GM12878 (cell line): ENCODE results near the gene ELFN2. TPM values are rescaled to one million over a fixed set of nuclear protein-coding genes. Genes with fewer than 3 reads are reported as not detected.

ENCODE experiments used
- ATAC-seq: fragments of 200-7000 bp; cut with Tn5 transposase; 3 replicates; pipeline ENCODE4 v1.9.1; 2020; ENCODE audit warnings: mild to moderate bottlenecking, moderate library complexity
- BruUV-seq: library from RNA; stranded (reverse); fragments of 400-500 nt; replicated peaks from 2 replicates; lab custom pipeline; 2021; lab: Mats Ljungman, UMichigan
- CTCF ChIA-PET: fragments of 300-600 bp; sonication (Branson Sonifier 250); formaldehyde crosslinking; extraction: SDS; loops from one replicate; lab custom pipeline; 2021; ENCODE audit warnings: inconsistent platforms; lab: Yijun Ruan, JAX
- POLR2A ChIA-PET: fragments of 350-600 bp; formaldehyde crosslinking; extraction: SDS; loops from one replicate; lab custom pipeline; 2021; ENCODE audit warnings: inconsistent platforms; lab: Charles Lee
- RAD21 ChIA-PET: fragments of 300-600 bp; sonication (Branson Sonifier 250); formaldehyde crosslinking; loops from one replicate; lab custom pipeline; 2023; ENCODE audit warnings: antibody characterized with exemption; ENCODE audit not compliant: unreplicated experiment; lab: Charles Lee
- SMC1A ChIA-PET: fragments of 300-600 bp; sonication (Branson Sonifier 250); formaldehyde crosslinking; loops from one replicate; lab custom pipeline; 2023; ENCODE audit not compliant: unreplicated experiment, uncharacterized antibody; lab: Charles Lee
- DNase-seq: peaks from one replicate; pipeline ENCODE4 v3.0.0-alpha.2; 2011; ENCODE audit warnings: low read depth, low spot score
- FAIRE-seq: peaks from 3 replicates; lab custom pipeline; 2011; peaks lifted over from hg19 to GRCh38; lab: Jason Lieb, UNC
- H2AFZ ChIP-seq: 2 replicates; pipeline ENCODE4 v1.6.0; 2011; ENCODE audit warnings: low read depth, low read length, control low read depth; ENCODE audit not compliant: control insufficient read depth
- H3K27ac ChIP-seq: 2 replicates; pipeline ENCODE4 v1.5.1; 2011; ENCODE audit warnings: control low read depth; ENCODE audit not compliant: control insufficient read depth, insufficient read depth
- H3K27me3 ChIP-seq, 2 experiments: replicated peaks in 1 of 2; 2 replicates each; pipeline versions ENCODE4 v1.6.0 to v1.6.1; 2011; ENCODE audit warnings: low read length in 1 of 2; ENCODE audit not compliant: control insufficient read depth in 2 of 2, insufficient read depth in 2 of 2
- H3K36me3 ChIP-seq, 2 experiments: 2 replicates each; pipeline ENCODE4 v1.5.1; 2011; ENCODE audit warnings: low read length in 1 of 2; ENCODE audit not compliant: control insufficient read depth in 2 of 2, insufficient read depth in 2 of 2
- H3K4me1 ChIP-seq: 2 replicates; pipeline ENCODE4 v1.6.1; 2011; ENCODE audit warnings: mild to moderate bottlenecking, low read length, moderate library complexity, mixed read lengths; ENCODE audit not compliant: control insufficient read depth, insufficient read depth
- H3K4me2 ChIP-seq: 2 replicates; pipeline ENCODE4 v1.6.0; 2011; ENCODE audit warnings: control low read depth; ENCODE audit not compliant: control insufficient read depth, insufficient read depth
- H3K4me3 ChIP-seq: fragments of 200-600 bp; sonication (generic); 2 replicates; pipeline ENCODE4 v1.5.1; 2016
- H3K79me2 ChIP-seq: 2 replicates; pipeline ENCODE4 v1.6.0; 2011; ENCODE audit warnings: low read length; ENCODE audit not compliant: control insufficient read depth, insufficient read depth
- H3K9ac ChIP-seq: 2 replicates; pipeline ENCODE4 v1.8.0; 2011; ENCODE audit warnings: low read length, control low read depth, mixed read lengths; ENCODE audit not compliant: control insufficient read depth, insufficient read depth
- H3K9me3 ChIP-seq: replicated peaks from 3 replicates; pipeline ENCODE4 v1.5.1; 2011; ENCODE audit warnings: mild to moderate bottlenecking, low read length; ENCODE audit not compliant: control insufficient read depth, insufficient read depth
- H4K20me1 ChIP-seq: 2 replicates; pipeline ENCODE4 v1.6.0; 2011; ENCODE audit not compliant: control insufficient read depth, insufficient read depth
- BCLAF1 ChIP-seq: fragments of 450-650 bp; IDR thresholded peaks from 2 replicates; pipeline ENCODE4 v1.6.1; 2017; ENCODE audit warnings: antibody characterized with exemption, mild to moderate bottlenecking, moderate library complexity
- CBX3 ChIP-seq: fragments of 200-600 bp; sonication (generic); IDR thresholded peaks from 2 replicates; pipeline ENCODE4 v1.6.1; 2016; ENCODE audit warnings: low read depth, borderline replicate concordance
- FOXK2 ChIP-seq: fragments of 450-650 bp; IDR thresholded peaks from 2 replicates; pipeline ENCODE4 v1.6.1; 2017; ENCODE audit warnings: mild to moderate bottlenecking, moderate library complexity
- NBN ChIP-seq: fragments of 450-650 bp; IDR thresholded peaks from 2 replicates; pipeline ENCODE4 v1.6.1; 2016
- NR2F1 ChIP-seq: fragments of 450-650 bp; conservative IDR thresholded peaks from 2 replicates; pipeline ENCODE4 v1.6.1; 2017; ENCODE audit warnings: mild to moderate bottlenecking
- NRF1 ChIP-seq: conservative IDR thresholded peaks from 2 replicates; pipeline ENCODE4 v1.6.1; 2011; ENCODE audit warnings: mild to moderate bottlenecking, low read depth, low read length, improper control_type of control experiment
- PKNOX1 ChIP-seq: fragments of 450-650 bp; IDR thresholded peaks from 2 replicates; pipeline ENCODE4 v1.6.1; 2016; ENCODE audit warnings: mild to moderate bottlenecking
- PML ChIP-seq: IDR thresholded peaks from 2 replicates; pipeline ENCODE4 v1.6.1; 2012; ENCODE audit warnings: low read length, inconsistent platforms
- POLR2AphosphoS2 ChIP-seq: IDR thresholded peaks from 2 replicates; pipeline ENCODE4 v1.6.1; 2011; ENCODE audit warnings: low read depth, mild to moderate bottlenecking, low read length, improper control_type of control experiment, moderate library complexity
- POLR2AphosphoS5 ChIP-seq: IDR thresholded peaks from 2 replicates; pipeline ENCODE4 v1.6.1; 2011; ENCODE audit warnings: mild to moderate bottlenecking, low read length, inconsistent platforms
- RELB ChIP-seq: fragments of 450-650 bp; IDR thresholded peaks from 2 replicates; pipeline ENCODE4 v1.6.1; 2017; ENCODE audit warnings: low read depth, mild to moderate bottlenecking, moderate library complexity
- WGBS: methylation state at CpG from one replicate; pipeline ENCODE4 v1.1.6; 2016; ENCODE audit warnings: low lambda C conversion rate; ENCODE audit not compliant: insufficient replicate concordance, insufficient coverage; ENCODE audit errors: missing lambda C conversion rate; 5-methylcytosine and 5-hydroxymethylcytosine counted together
- in situ Hi-C: fragments of 300-500 bp; cut with MboI; formaldehyde crosslinking; loops from 9 replicates; pipeline ENCODE4 v1.14.3; 2018; ENCODE audit warnings: mixed read lengths
- intact Hi-C: fragments of 100-400 bp; cut with micrococcal nuclease; formaldehyde crosslinking; loops from one replicate; pipeline ENCODE4 v1.14.2; 2022; ENCODE audit not compliant: unreplicated experiment
- polyA plus RNA-seq, 11 experiments: library from polyadenylated mRNA; depleted of rRNA in 4 of 11; unstranded in 6 of 11; stranded (reverse) in 5 of 11; fragments of >200 nt; fragmentation: Nextera tagmentation in 4 of 11; fragmentation: Illumina TruSeq in 1 of 11; extraction: Ambion mirVana in 4 of 11; extraction: Trizol in 1 of 11; gene quantifications; 1 replicate in 1 of 11; 2 replicates in 10 of 11; pipeline versions ENCODE4 v1.2.1 to v1.2.3, GENCODE V29; 2011 to 2016; ENCODE audit warnings: inconsistent platforms in 2 of 11, missing spikeins in 2 of 11, low read depth in 1 of 11
- total RNA-seq, 4 experiments: library from RNA; depleted of rRNA in 3 of 4; stranded (reverse); fragments of >200 nt in 3 of 4; fragmentation: Illumina TruSeq in 1 of 4; extraction: Trizol in 1 of 4; gene quantifications; 2 replicates each; pipeline versions ENCODE4 v1.2.1 to v1.2.3, GENCODE V29; 2013 to 2021
- TF ChIP-seq, protein P1 (sequence below): IDR thresholded peaks from 2 replicates; pipeline ENCODE4 v1.6.1; 2011; ENCODE audit warnings: borderline replicate concordance, low read depth, mild to moderate bottlenecking, moderate library complexity, mixed read lengths, low read length; ENCODE audit not compliant: insufficient read depth; ENCODE audit errors: extremely low read length

ELFN2 gene
- total and polyA plus RNA-seq, 10 of the 15 experiments (the other 5 are each of a cell fraction or from before 2014, with no cell fraction given), result 0.03 to 0.05 TPM; not detected in 8

DNA sequence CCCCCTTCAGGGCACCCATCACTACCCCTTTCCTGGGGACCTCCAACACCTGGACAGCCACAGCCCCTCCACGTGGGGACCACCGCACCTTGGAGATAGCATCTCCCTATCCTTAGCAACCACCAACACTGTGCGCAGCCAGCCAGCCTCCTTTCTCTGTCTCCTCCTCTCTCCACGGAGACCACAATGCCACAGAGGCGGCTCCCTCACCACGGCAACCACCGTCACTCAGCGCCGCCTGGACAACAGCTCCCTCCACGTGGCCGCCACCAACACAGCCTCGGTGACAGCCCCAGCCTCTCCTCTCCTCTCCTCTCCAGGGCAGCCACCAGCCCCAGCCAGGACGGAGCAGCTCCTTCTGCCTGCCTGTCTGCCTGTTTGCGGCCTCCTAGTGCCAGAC lies 10.5 kb downstream of the ELFN2 start:
- no peak overlapping the region for H3K4me2 ChIP-seq
- H3K27me3 ChIP-seq, result peaks cover 10% of the 10 kb centered on the region in 2 experiments
- TF ChIP-seq FOXK2 (no peak), PKNOX1 (peak; percentile 81)
- TF ChIP-seq, protein P1, sequence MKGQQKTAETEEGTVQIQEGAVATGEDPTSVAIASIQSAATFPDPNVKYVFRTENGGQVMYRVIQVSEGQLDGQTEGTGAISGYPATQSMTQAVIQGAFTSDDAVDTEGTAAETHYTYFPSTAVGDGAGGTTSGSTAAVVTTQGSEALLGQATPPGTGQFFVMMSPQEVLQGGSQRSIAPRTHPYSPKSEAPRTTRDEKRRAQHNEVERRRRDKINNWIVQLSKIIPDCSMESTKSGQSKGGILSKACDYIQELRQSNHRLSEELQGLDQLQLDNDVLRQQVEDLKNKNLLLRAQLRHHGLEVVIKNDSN, result peak; percentile 6
- peak; percentile 71 for ATAC-seq
- H3K27ac ChIP-seq, result no peak overlapping the region
- no peak for FAIRE-seq
- WGBS, result 5% methylated on average over 13 of the region's 14 CpGs
- intact Hi-C loops (no loop called here), in situ Hi-C loops (no loop called here)
- no peak for DNase-seq
- H3K9ac ChIP-seq, result no peak overlapping the region
- H3K36me3 ChIP-seq, result no peaks in the 10 kb centered on the region
- H3K79me2 ChIP-seq, result no peaks in the 10 kb centered on the region
- no peaks in the 10 kb centered on the region for H3K9me3 ChIP-seq
- H3K4me3 ChIP-seq, result no peak overlapping the region
- no peaks in the 10 kb centered on the region for H3K4me1 ChIP-seq
- SMC1A ChIA-PET, result no interaction called here
- POLR2A ChIA-PET, result interaction anchor here (0.5 kb wide), 1 partner anchor 614 kb away, joined by 3 read pairs; no protein-coding TSS in a partner anchor
- no peak overlapping the region for H2AFZ ChIP-seq
- H4K20me1 ChIP-seq, result no peaks in the 10 kb centered on the region
- RAD21 ChIA-PET, result no interaction called here
- CTCF ChIA-PET, result interaction anchor here (1.4 kb wide), 1 partner anchor 13 kb away, joined by 4 read pairs; no protein-coding TSS in a partner anchor
- no TSS peak for BruUV-seq

- intact Hi-C loops, result no loop called here
- H2AFZ ChIP-seq, result no peak overlapping the region
- no peak for DNase-seq
- peaks cover 10% of the 10 kb centered on the region in 2 experiments for H3K27me3 ChIP-seq
- RAD21 ChIA-PET, result no interaction called here
- BruUV-seq, result no TSS peak
- no peak overlapping the region for H3K4me2 ChIP-seq
- FAIRE-seq, result no peak
- CTCF ChIA-PET, result no interaction called here
- H3K36me3 ChIP-seq, result no peaks in the 10 kb centered on the region
- H3K79me2 ChIP-seq, result no peaks in the 10 kb centered on the region
- H3K9me3 ChIP-seq, result no peaks in the 10 kb centered on the region
- H3K4me1 ChIP-seq, result no peaks in the 10 kb centered on the region
- no peak for ATAC-seq
- SMC1A ChIA-PET, result no interaction called here
- no peak overlapping the region for H3K9ac ChIP-seq
- no peaks in the 10 kb centered on the region for H4K20me1 ChIP-seq
- in situ Hi-C loops, result no loop called here
- WGBS, result 11% methylated on average over 5 of the region's 6 CpGs
- no peak overlapping the region for H3K4me3 ChIP-seq
- POLR2A ChIA-PET, result no interaction called here
- no peak overlapping the region for H3K27ac ChIP-seq
- TF ChIP-seq BCLAF1 (no peak), POLR2AphosphoS5 (no peak), NR2F1 (no peak), NBN (no peak), POLR2AphosphoS2 (no peak), CBX3 (no peak), NRF1 (no peak), RELB (no peak), PML (no peak)
These were observed 10.9 kb downstream of the ELFN2 start for GRCh38 chr22:37416389-37416788.
